ENCODE data around the gene HNMT.

GRCh38 chr2:138042311-138042710, 78.0 kb downstream of the HNMT start:
- no peak for TF ChIP-seq CEBPZ (IDR thresholded peaks at IDR 0.05; ENCODE audit: low read length)
- TF ChIP-seq FIP1L1 (IDR thresholded peaks at IDR 0.05; ENCODE audit: borderline replicate concordance, insufficient read depth, low read depth, low read length), result no peak
- TF ChIP-seq ZFP36 (IDR thresholded peaks at IDR 0.05; ENCODE audit: borderline replicate concordance, low read depth, low read length, partially characterized antibody), result no peak
- TF ChIP-seq HCFC1 (IDR thresholded peaks at IDR 0.05; ENCODE audit: low read depth, low read length), result no peak
- no peak for TF ChIP-seq EP300 (IDR thresholded peaks at IDR 0.05; ENCODE audit: low read depth in 2 of 2, low read length in 2 of 2)
- no peak for TF ChIP-seq EP300 (CRISPR knock-in tag; IDR thresholded peaks at IDR 0.05; ENCODE audit: borderline replicate concordance)
- no peak for TF ChIP-seq E2F1 (CRISPR knock-in tag; IDR thresholded peaks at IDR 0.05)
- no peak for TF ChIP-seq NR2F2 (IDR thresholded peaks at IDR 0.05; ENCODE audit: borderline replicate concordance, low read depth)
- TF ChIP-seq SNAPC5 (CRISPR knock-in tag; IDR thresholded peaks at IDR 0.05; ENCODE audit: borderline replicate concordance), result no peak
- TF ChIP-seq JUN (CRISPR knock-in tag; IDR thresholded peaks at IDR 0.05), result no peak
- TF ChIP-seq CTCF (CRISPR knock-in tag; IDR thresholded peaks at IDR 0.05), result no peak
- TF ChIP-seq EZH2 (conservative IDR thresholded peaks at IDR 0.05; ENCODE audit: low read depth, low read length), result no peak
- TF ChIP-seq REST (IDR thresholded peaks at IDR 0.05; ENCODE audit: borderline replicate concordance in 1 of 2, low read depth in 1 of 2, low read length in 2 of 2), result no peak
- TF ChIP-seq YY1 (IDR thresholded peaks at IDR 0.05; ENCODE audit: insufficient read depth, insufficient replicate concordance, low read depth, low read length), result no peak

All from HepG2 (cell line).